IMR-90 (cell line): Measurements from ENCODE around the gene CAMKMT. TPM values are rescaled to one million over a fixed set of nuclear protein-coding genes. Genes with fewer than 3 reads are reported as not detected.

ENCODE experiments used
- ATAC-seq: fragments of 200-7000 bp; cut with Tn5 transposase; 2 replicates; pipeline ENCODE4 v1.9.1; 2020; ENCODE audit warnings: low read depth, mild to moderate bottlenecking, moderate library complexity
- BruUV-seq: library from RNA; stranded (reverse); fragments of 400-500 nt; replicated peaks from 2 replicates; lab custom pipeline; 2021; lab: Mats Ljungman, UMichigan
- CTCF ChIA-PET: fragments of 300-600 bp; formaldehyde crosslinking; extraction: SDS; loops from one replicate; lab custom pipeline; 2021; ENCODE audit warnings: antibody characterized with exemption; lab: Yijun Ruan, JAX
- POLR2A ChIA-PET: fragments of 300-600 bp; sonication (Branson Sonifier 250); formaldehyde crosslinking; loops from one replicate; lab custom pipeline; 2022; ENCODE audit warnings: antibody characterized with exemption; ENCODE audit not compliant: unreplicated experiment; lab: Charles Lee
- DNase-seq: peaks from one replicate; pipeline ENCODE4 v3.0.0; 2013
- H2AFZ ChIP-seq: replicated peaks from 2 replicates; pipeline ENCODE3; 2013; ENCODE audit warnings: low read length, mild to moderate bottlenecking; ENCODE audit not compliant: poor library complexity
- H2AK5ac ChIP-seq: 2 replicates; pipeline ENCODE4 v1.6.1; 2013; ENCODE audit warnings: low read depth, low read length, inconsistent platforms
- H2AK9ac ChIP-seq: replicated peaks from 2 replicates; pipeline ENCODE3; 2013; ENCODE audit warnings: mild to moderate bottlenecking, low read depth, low read length, moderate library complexity; ENCODE audit not compliant: poor library complexity
- H2BK120ac ChIP-seq: 2 replicates; pipeline ENCODE4 v1.6.1; 2013; ENCODE audit warnings: low read depth, low read length, inconsistent platforms
- H2BK15ac ChIP-seq: 3 replicates; pipeline ENCODE4 v1.6.1; 2013; ENCODE audit warnings: low read depth, low read length, inconsistent platforms
- H2BK20ac ChIP-seq: 2 replicates; pipeline ENCODE4 v1.6.1; 2013; ENCODE audit warnings: low read depth, mild to moderate bottlenecking, inconsistent platforms, low read length, moderate library complexity
- H2BK5ac ChIP-seq: 2 replicates; pipeline ENCODE4 v1.6.1; 2013; ENCODE audit warnings: mild to moderate bottlenecking, low read depth, low read length, inconsistent platforms; ENCODE audit not compliant: poor library complexity, severe bottlenecking
- H3K14ac ChIP-seq: replicated peaks from 2 replicates; pipeline ENCODE4 v1.6.1; 2013; ENCODE audit warnings: low read depth, low read length, inconsistent platforms
- H3K18ac ChIP-seq: 2 replicates; pipeline ENCODE4 v1.6.1; 2013; ENCODE audit warnings: low read depth, low read length, control low read depth
- H3K23ac ChIP-seq: 2 replicates; pipeline ENCODE4 v1.6.1; 2013; ENCODE audit warnings: low read depth, low read length, inconsistent platforms
- H3K27ac ChIP-seq: 2 replicates; pipeline ENCODE4 v1.5.1; 2013; ENCODE audit warnings: mild to moderate bottlenecking, control low read depth, low read length; ENCODE audit not compliant: insufficient read depth
- H3K27me3 ChIP-seq: 2 replicates; pipeline ENCODE4 v1.6.1; 2013; ENCODE audit warnings: low read length; ENCODE audit not compliant: control insufficient read depth, insufficient read depth
- H3K36me3 ChIP-seq: 2 replicates; pipeline ENCODE4 v1.6.1; 2013; ENCODE audit warnings: low read length, mixed read lengths; ENCODE audit not compliant: control insufficient read depth, insufficient read depth
- H3K4ac ChIP-seq: 2 replicates; pipeline ENCODE4 v1.6.1; 2013; ENCODE audit warnings: low read depth, low read length, inconsistent platforms
- H3K4me1 ChIP-seq: 2 replicates; pipeline ENCODE4 v1.6.1; 2013; ENCODE audit warnings: low read length, mixed read lengths; ENCODE audit not compliant: control insufficient read depth, insufficient read depth
- H3K4me2 ChIP-seq: 2 replicates; pipeline ENCODE4 v1.6.1; 2013; ENCODE audit warnings: low read depth, mild to moderate bottlenecking, control low read depth, low read length, moderate library complexity
- H3K4me3 ChIP-seq: 2 replicates; pipeline ENCODE4 v1.5.1; 2013; ENCODE audit warnings: low read depth, mild to moderate bottlenecking, control low read depth, low read length, moderate library complexity; ENCODE audit not compliant: insufficient read depth
- H3K56ac ChIP-seq: 2 replicates; pipeline ENCODE4 v1.6.1; 2013; ENCODE audit warnings: low read length, inconsistent platforms; ENCODE audit not compliant: insufficient read depth; ENCODE audit errors: extremely low read depth
- H3K79me1 ChIP-seq, 2 experiments: 2 replicates each; pipeline ENCODE4 v1.6.1; 2013; ENCODE audit warnings: low read length in 2 of 2, inconsistent platforms in 1 of 2, low read depth in 1 of 2
- H3K9ac ChIP-seq: 2 replicates; pipeline ENCODE4 v1.6.1; 2013; ENCODE audit warnings: low read depth, low read length, control low read depth
- H3K9me1 ChIP-seq: 2 replicates; pipeline ENCODE4 v1.6.1; 2013; ENCODE audit warnings: low read length, inconsistent platforms; ENCODE audit not compliant: insufficient read depth
- H3K9me3 ChIP-seq: 2 replicates; pipeline ENCODE4 v1.6.1; 2013; ENCODE audit warnings: low read length; ENCODE audit not compliant: control insufficient read depth, insufficient read depth
- H4K20me1 ChIP-seq: 2 replicates; pipeline ENCODE4 v1.6.1; 2013; ENCODE audit warnings: low read length, inconsistent platforms; ENCODE audit not compliant: insufficient read depth
- H4K5ac ChIP-seq: 2 replicates; pipeline ENCODE4 v1.6.1; 2013; ENCODE audit warnings: mild to moderate bottlenecking, low read depth, low read length, control low read depth
- H4K8ac ChIP-seq, 2 experiments: 2 replicates each; pipeline ENCODE4 v1.6.1; 2013; ENCODE audit warnings: low read depth in 2 of 2, low read length in 2 of 2, control low read depth in 1 of 2, inconsistent platforms in 1 of 2
- H4K91ac ChIP-seq: 2 replicates; pipeline ENCODE4 v1.6.1; 2013; ENCODE audit warnings: low read depth, low read length, inconsistent platforms; ENCODE audit not compliant: insufficient read depth
- CEBPB ChIP-seq: IDR thresholded peaks from 2 replicates; pipeline ENCODE4 v1.6.1; 2012; ENCODE audit warnings: low read depth, low read length, improper control_type of control experiment
- FOS ChIP-seq: fragments of 150-350 bp; IDR thresholded peaks from 2 replicates; pipeline ENCODE4 v1.6.1; 2016; ENCODE audit warnings: low read depth, low read length
- MAFK ChIP-seq: IDR thresholded peaks from 2 replicates; pipeline ENCODE4 v1.6.1; 2012; ENCODE audit warnings: low read depth, low read length, improper control_type of control experiment
- MAZ ChIP-seq: IDR thresholded peaks from 2 replicates; pipeline ENCODE4 v1.6.1; 2012; ENCODE audit warnings: low read depth, mild to moderate bottlenecking, low read length, improper control_type of control experiment, moderate library complexity, borderline replicate concordance
- RFX5 ChIP-seq: IDR thresholded peaks from 2 replicates; pipeline ENCODE4 v1.8.0; 2012; ENCODE audit warnings: low read depth, mild to moderate bottlenecking, low read length, moderate library complexity
- whole genome bisulfite sequencing, 2 experiments: methylation state at CpG; one replicate each; pipeline versions ENCODE4 v1.1.5 to v1.1.7; 2013; ENCODE audit warnings: missing lambda C conversion rate in 2 of 2; ENCODE audit not compliant: insufficient read length in 1 of 2; ENCODE audit errors: extremely low coverage in 2 of 2; 5-methylcytosine and 5-hydroxymethylcytosine counted together
- dilution Hi-C: fragments of 300-500 bp; cut with HindIII; formaldehyde crosslinking; loops from one replicate; pipeline ENCODE4 v1.14.3; 2018; ENCODE audit warnings: low sequenced_read_pairs; ENCODE audit not compliant: unreplicated experiment
- in situ Hi-C: fragments of 300-500 bp; cut with MboI; formaldehyde crosslinking; loops from 3 replicates; pipeline ENCODE4 v1.14.3; 2019; ENCODE audit warnings: low sequenced_read_pairs, inconsistent platforms, mixed read lengths
- intact Hi-C: fragments of 100-400 bp; cut with micrococcal nuclease; formaldehyde crosslinking; loops from 2 replicates; pipeline ENCODE4 v1.10.0; 2022
- polyA plus RNA-seq, 3 experiments: library from polyadenylated mRNA; depleted of rRNA; stranded (reverse); fragments of >200 nt; gene quantifications; 2 replicates each; pipeline ENCODE4 v1.2.3, GENCODE V29; 2012; ENCODE audit warnings: low replicate concordance in 1 of 3
- total RNA-seq: library from RNA; depleted of rRNA; stranded (reverse); fragments of >200 nt; gene quantifications from 2 replicates; pipeline ENCODE4 v1.2.3, GENCODE V29; 2012

Gene CAMKMT
- total and polyA plus RNA-seq, 2 of the 4 experiments (the other 2 are of a cell fraction) = 4.4 to 6.8 TPM

- H2AK5ac ChIP-seq = no peak overlapping the region
- H3K36me3 ChIP-seq = no peaks in the 10 kb centered on the region
- intact Hi-C loops (no loop called here), in situ Hi-C loops (no loop called here), dilution Hi-C loops (no loop called here)
- no peak overlapping the region for H2AFZ ChIP-seq
- no peak for ATAC-seq
- H3K27ac ChIP-seq = no peak overlapping the region
- no peaks in the 10 kb centered on the region for H3K79me1 ChIP-seq
- no peak overlapping the region for H4K8ac ChIP-seq
- no peak overlapping the region for H2BK120ac ChIP-seq
- H3K27me3 ChIP-seq = peaks cover 22% of the 10 kb centered on the region
- H4K5ac ChIP-seq = no peak overlapping the region
- ChIA-PET POLR2A (no interaction called here), CTCF (interaction anchor here (0.7 to 1.2 kb wide), 3 partner anchors 266 to 1026 kb away, joined by 3 read pairs; no protein-coding TSS in a partner anchor)
- no peak overlapping the region for H3K9ac ChIP-seq
- no peak overlapping the region for H2BK20ac ChIP-seq
- no peaks in the 10 kb centered on the region for H3K4me1 ChIP-seq
- no peak for DNase-seq
- no peak overlapping the region for H2AK9ac ChIP-seq
- no peak overlapping the region for H3K14ac ChIP-seq
- H2BK15ac ChIP-seq = no peak overlapping the region
- no peak overlapping the region for H3K23ac ChIP-seq
- 13% methylated on average over 2 of the region's 20 CpGs; no CpG with 5 or more reads in 1 of the 2 experiments for WGBS, 2 experiments
- no peak overlapping the region for H4K91ac ChIP-seq
- H3K9me3 ChIP-seq = 0 out of 2 replicates have a peak, but pooled peaks cover 2% of the 10 kb centered on the region
- H4K20me1 ChIP-seq = no peaks in the 10 kb centered on the region
- H3K4ac ChIP-seq = no peak overlapping the region
- no peak overlapping the region for H3K4me3 ChIP-seq
- no TSS peak for BruUV-seq
- H3K18ac ChIP-seq = no peak overlapping the region
- no peak overlapping the region for H3K4me2 ChIP-seq
- no peak overlapping the region for H2BK5ac ChIP-seq
- TF ChIP-seq MAZ = no peak
- TF ChIP-seq MAFK = no peak
- no peak for TF ChIP-seq RFX5
- no peak for TF ChIP-seq CEBPB
- no peak for TF ChIP-seq FOS
- H3K56ac ChIP-seq = no peak overlapping the region
- no peaks in the 10 kb centered on the region for H3K9me1 ChIP-seq
These were observed 417.1 kb downstream of the CAMKMT start for GRCh38 chr2:44778671-44779476.
